Suprapubic skin (tissue), 3 donors: Measurements from ENCODE around the gene SHC4.

ENCODE experiments used
- POLR2A ChIP-seq, 2 donors: fragments of 450-650 bp; IDR thresholded peaks; one replicate each; pipeline ENCODE4 v1.6.1; 2017; ENCODE audit warnings: antibody characterized with exemption in 2 of 2, mild to moderate bottlenecking in 2 of 2, moderate library complexity in 2 of 2
- TF ChIP-seq, protein P1 (sequence below), 2 donors: fragments of 200-600 bp in 1 of 2; fragments of 450-650 bp in 1 of 2; sonication (generic) in 1 of 2; IDR thresholded peaks; one replicate each; pipeline ENCODE4 v1.5.1; 2016 to 2019; ENCODE audit warnings: antibody characterized with exemption in 2 of 2, mild to moderate bottlenecking in 1 of 2, moderate library complexity in 1 of 2

DNA sequence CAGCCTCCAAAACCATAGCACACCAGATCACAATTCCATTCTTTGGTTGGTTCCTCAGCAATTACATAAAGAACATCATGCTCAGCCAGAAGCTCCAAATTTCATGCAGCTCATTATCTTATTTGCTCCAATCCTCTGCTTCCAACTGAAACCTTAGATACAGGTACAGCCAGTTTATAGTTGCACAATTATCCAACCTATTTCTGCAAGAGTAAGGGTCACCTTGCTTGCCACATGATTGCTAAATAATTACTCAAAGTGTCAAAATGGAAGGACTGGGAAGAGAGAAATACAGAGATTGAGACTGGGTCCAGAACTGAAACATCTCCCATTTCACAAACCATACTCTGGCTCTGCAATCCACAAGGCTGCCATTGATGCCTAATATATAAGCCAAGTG lies 23.4 kb upstream of the SHC4 start:
- TF ChIP-seq POLR2A (IDR thresholded peaks at IDR 0.05): no peak
- TF ChIP-seq, protein P1, sequence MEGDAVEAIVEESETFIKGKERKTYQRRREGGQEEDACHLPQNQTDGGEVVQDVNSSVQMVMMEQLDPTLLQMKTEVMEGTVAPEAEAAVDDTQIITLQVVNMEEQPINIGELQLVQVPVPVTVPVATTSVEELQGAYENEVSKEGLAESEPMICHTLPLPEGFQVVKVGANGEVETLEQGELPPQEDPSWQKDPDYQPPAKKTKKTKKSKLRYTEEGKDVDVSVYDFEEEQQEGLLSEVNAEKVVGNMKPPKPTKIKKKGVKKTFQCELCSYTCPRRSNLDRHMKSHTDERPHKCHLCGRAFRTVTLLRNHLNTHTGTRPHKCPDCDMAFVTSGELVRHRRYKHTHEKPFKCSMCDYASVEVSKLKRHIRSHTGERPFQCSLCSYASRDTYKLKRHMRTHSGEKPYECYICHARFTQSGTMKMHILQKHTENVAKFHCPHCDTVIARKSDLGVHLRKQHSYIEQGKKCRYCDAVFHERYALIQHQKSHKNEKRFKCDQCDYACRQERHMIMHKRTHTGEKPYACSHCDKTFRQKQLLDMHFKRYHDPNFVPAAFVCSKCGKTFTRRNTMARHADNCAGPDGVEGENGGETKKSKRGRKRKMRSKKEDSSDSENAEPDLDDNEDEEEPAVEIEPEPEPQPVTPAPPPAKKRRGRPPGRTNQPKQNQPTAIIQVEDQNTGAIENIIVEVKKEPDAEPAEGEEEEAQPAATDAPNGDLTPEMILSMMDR (IDR thresholded peaks at IDR 0.05): no peak
